ENCODE measurements around the gene ERC1. TPM values are rescaled to one million over a fixed set of nuclear protein-coding genes. Genes with fewer than 3 reads are reported as not detected.

ERC1 gene
- total and polyA plus RNA-seq, 2 of the 4 experiments (the other 2 are of a cell fraction): 11.6 to 25.6 TPM

GRCh38 chr12:1324910-1325309 lies 333.9 kb downstream of the ERC1 start:
- Histone ChIP-seq H4K8ac (ENCODE audit: low read depth in 2 of 2, low read length in 2 of 2) (no peak overlapping the region), H3K4me3 (ENCODE audit: insufficient read depth, low read depth, low read length) (no peak overlapping the region), H3K18ac (ENCODE audit: low read depth, low read length) (no peak overlapping the region), H2AK5ac (ENCODE audit: low read depth, low read length) (no peak overlapping the region), H2BK5ac (ENCODE audit: low read depth, low read length, poor library complexity, severe bottlenecking) (no peak overlapping the region), H2BK20ac (ENCODE audit: low read depth, low read length) (no peak overlapping the region), H3K27me3 (ENCODE audit: control insufficient read depth, insufficient read depth, low read length) (no peaks in the 10 kb centered on the region), H2BK15ac (ENCODE audit: low read depth, low read length) (no peak overlapping the region), H2BK120ac (ENCODE audit: low read depth, low read length) (no peak overlapping the region), H3K9ac (ENCODE audit: low read depth, low read length) (no peak overlapping the region), H3K14ac (replicated peaks; ENCODE audit: low read depth, low read length) (no peak overlapping the region), H3K9me3 (ENCODE audit: control insufficient read depth, insufficient read depth, low read length) (no peaks in the 10 kb centered on the region), H3K36me3 (ENCODE audit: control insufficient read depth, insufficient read depth, low read length) (no peaks in the 10 kb centered on the region), H3K56ac (ENCODE audit: extremely low read depth, insufficient read depth, low read length) (no peak overlapping the region), H3K4me1 (ENCODE audit: control insufficient read depth, insufficient read depth, low read length) (0 out of 2 replicates have a peak, but pooled peaks cover 2% of the 10 kb centered on the region), H3K79me1 (ENCODE audit: low read depth in 1 of 2, low read length in 2 of 2) (peaks cover 0 to 7% of the 10 kb centered on the region in 2 experiments; a peak in 3 of 4 replicates), H3K4me2 (ENCODE audit: low read depth, low read length) (no peak overlapping the region), H2AK9ac (replicated peaks; ENCODE audit: low read depth, low read length, poor library complexity) (no peak overlapping the region), H3K4ac (ENCODE audit: low read depth, low read length) (no peak overlapping the region), H3K9me1 (ENCODE audit: insufficient read depth, low read length) (no peaks in the 10 kb centered on the region), H2AFZ (replicated peaks; ENCODE audit: low read length, poor library complexity) (no peak overlapping the region), H4K20me1 (ENCODE audit: insufficient read depth, low read length) (no peaks in the 10 kb centered on the region), H3K23ac (ENCODE audit: low read depth, low read length) (no peak overlapping the region), H3K27ac (ENCODE audit: insufficient read depth, low read length) (no peak overlapping the region), H4K5ac (ENCODE audit: low read depth, low read length) (no peak overlapping the region), H4K91ac (ENCODE audit: insufficient read depth, low read depth, low read length) (no peak overlapping the region)
- dilution Hi-C loops (cut with HindIII; ENCODE audit: low sequenced_read_pairs, unreplicated experiment): no loop called here
- CTCF ChIA-PET: no interaction called here
- DNase-seq: no peak
- WGBS, 2 experiments (ENCODE audit: extremely low coverage in 2 of 2, insufficient read length in 1 of 2): no CpG with 5 or more reads among the region's 5 CpGs
- intact Hi-C loops (cut with micrococcal nuclease): no loop called here
- in situ Hi-C loops (cut with MboI; ENCODE audit: low sequenced_read_pairs): no loop called here
- BruUV-seq (replicated peaks): no TSS peak
- POLR2A ChIA-PET (ENCODE audit: unreplicated experiment): no interaction called here
- TF ChIP-seq MAZ (IDR thresholded peaks at IDR 0.05; ENCODE audit: borderline replicate concordance, low read depth, low read length): no peak
- no peak for TF ChIP-seq SMC3 (IDR thresholded peaks at IDR 0.05; ENCODE audit: low read depth, low read length)
- TF ChIP-seq MXI1 (IDR thresholded peaks at IDR 0.05; ENCODE audit: borderline replicate concordance, low read depth, low read length): no peak
- TF ChIP-seq NFE2L2 (IDR thresholded peaks at IDR 0.05; ENCODE audit: low read depth, low read length): peak; percentile 75
- no peak for TF ChIP-seq ELK1 (IDR thresholded peaks at IDR 0.05; ENCODE audit: borderline replicate concordance, low read depth, low read length)
- no peak for TF ChIP-seq CTCF (conservative IDR thresholded peaks at IDR 0.05; ENCODE audit: low read depth, low read length)
- TF ChIP-seq MAFK (IDR thresholded peaks at IDR 0.05; ENCODE audit: low read depth, low read length): peak; percentile 98
- no peak for TF ChIP-seq FOS (IDR thresholded peaks at IDR 0.05; ENCODE audit: low read depth, low read length)
- TF ChIP-seq CEBPB (IDR thresholded peaks at IDR 0.05; ENCODE audit: low read depth, low read length): no peak
- ATAC-seq (ENCODE audit: low read depth): no peak
